HG02852 (cell line): ENCODE measurements around the gene KRT84.
A peak's percentile ranks its signal among the peaks of the same experiment; 100 is the strongest.

Experiments
- ATAC-seq: cut with Tn5 transposase; IDR thresholded peaks from one replicate; pipeline ENCODE4 v1.9.1; 2021; ENCODE audit warnings: mild to moderate bottlenecking, moderate library complexity; ENCODE audit not compliant: unreplicated experiment

KRT84 gene

GRCh38 chr12:52362118-52362726 lies 23.2 kb downstream of the KRT84 start:
- ATAC-seq, result no peak

DNA sequence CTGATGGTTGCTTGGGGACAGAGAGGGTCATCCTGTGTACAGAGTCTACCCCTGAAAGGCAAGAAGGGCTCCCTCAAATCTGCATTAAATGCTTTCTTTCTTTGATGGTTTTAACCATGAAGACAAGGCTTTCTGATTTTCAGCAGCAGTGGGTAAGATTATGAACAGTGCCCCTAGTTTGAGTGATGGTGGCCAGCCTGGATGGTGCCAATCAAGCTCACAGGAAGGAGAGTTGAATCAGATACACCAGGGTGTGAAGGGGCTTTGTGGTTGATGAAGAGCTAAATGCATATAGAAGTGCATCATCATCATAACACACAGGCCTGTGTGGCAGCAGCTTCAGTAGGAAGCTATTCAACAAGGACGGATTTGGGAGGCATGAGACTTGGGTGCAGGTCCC lies 23.9 kb downstream of the KRT84 start:
- no peak for ATAC-seq

DNA sequence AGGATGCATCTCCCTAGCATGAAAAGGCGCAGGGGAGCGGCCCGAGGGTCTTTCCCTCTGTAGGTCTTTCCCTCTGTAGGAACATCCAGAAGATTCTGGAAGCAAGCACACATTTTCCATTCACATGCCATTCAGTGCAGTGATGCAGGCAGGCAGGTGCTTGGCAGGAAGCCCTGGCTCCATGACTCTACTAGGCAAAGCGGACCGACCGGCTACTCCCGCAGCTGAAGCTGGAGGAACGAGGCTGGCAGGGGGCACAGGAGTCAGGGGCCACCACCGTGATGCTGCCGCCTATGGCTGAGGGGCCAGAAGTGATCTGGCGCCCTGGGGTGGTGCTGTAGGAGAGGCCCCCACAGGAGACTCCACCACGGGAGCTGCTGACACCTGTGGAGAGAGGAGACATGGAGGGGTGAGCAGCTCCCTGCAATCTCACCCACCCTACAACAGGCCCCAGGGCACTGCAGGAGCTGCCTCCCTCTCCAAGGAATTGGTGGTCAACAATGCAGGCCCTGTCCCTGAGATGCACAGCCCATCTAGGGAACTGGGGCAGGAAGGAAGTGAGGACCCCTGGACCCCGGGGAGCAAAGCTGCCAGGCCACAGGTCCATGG lies 24.7 kb downstream of the KRT84 start:
- ATAC-seq, result no peak

DNA sequence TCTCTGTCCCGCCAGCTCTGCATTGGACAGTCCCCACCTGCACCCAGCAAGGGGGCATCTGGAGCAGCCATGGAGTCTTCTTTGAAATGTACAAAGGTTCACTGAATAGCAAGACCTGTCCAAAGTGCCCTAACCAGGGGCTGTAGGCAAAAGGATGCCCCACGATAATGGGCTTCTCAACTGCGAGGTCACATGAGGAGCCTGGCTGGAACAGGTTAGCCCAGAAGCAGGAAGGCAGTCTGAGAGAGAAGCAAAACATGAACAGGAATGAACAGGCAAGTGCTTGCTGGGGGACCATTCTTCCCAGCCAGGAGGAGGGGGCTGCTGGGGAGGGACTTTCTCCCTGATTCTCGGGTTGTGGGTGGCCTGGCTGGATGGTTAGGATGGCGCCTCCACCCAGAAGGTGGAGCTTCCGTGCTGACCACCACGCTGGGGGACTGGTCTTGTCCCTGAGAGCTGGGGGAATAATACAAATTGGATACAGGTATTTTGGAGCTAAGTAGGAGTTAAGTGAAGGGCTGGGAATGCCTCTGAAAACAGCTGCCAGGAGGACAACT lies 25.3 kb downstream of the KRT84 start:
- no peak for ATAC-seq

- no peak for ATAC-seq
These were observed 25.8 kb downstream of the KRT84 start for GRCh38 chr12:52359621-52360061.

GRCh38 chr12:52358575-52359350 lies 26.7 kb downstream of the KRT84 start:
- peak; percentile 96 for ATAC-seq

- ATAC-seq, result no peak
These were observed 28.5 kb downstream of the KRT84 start for GRCh38 chr12:52356762-52357580.

GRCh38 chr12:52356031-52356761 lies 29.3 kb downstream of the KRT84 start:
- no peak for ATAC-seq

- no peak for ATAC-seq
These were observed 30.3 kb downstream of the KRT84 start for GRCh38 chr12:52355176-52355575.

- ATAC-seq, result no peak
These were observed 31.3 kb downstream of the KRT84 start for GRCh38 chr12:52354200-52354599.

GRCh38 chr12:52353766-52354165 lies 31.7 kb downstream of the KRT84 start:
- no peak for ATAC-seq

DNA sequence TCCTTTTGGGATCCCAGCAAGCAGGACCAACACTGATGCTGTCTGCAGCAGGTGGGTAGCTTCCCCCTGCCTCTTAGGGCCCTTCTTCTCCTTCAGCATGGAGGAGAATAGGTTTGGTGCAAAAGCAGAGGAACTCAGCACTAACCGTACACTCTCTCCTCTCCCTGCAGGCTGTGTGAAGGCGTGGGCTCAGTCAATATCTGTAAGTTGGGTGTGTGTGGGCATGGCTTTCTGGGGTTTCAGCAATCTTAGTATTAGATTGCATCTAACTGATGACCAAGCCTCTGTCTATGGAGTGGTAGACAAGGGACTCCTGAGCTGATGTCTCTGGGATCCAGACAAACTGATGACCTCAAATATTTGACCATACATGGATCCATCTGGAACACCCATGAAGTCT lies 32.5 kb downstream of the KRT84 start:
- no peak for ATAC-seq

GRCh38 chr12:52351196-52352059 lies 34.0 kb downstream of the KRT84 start:
- no peak for ATAC-seq

- ATAC-seq, result no peak
These were observed 34.7 kb downstream of the KRT84 start for GRCh38 chr12:52350786-52351185.

DNA sequence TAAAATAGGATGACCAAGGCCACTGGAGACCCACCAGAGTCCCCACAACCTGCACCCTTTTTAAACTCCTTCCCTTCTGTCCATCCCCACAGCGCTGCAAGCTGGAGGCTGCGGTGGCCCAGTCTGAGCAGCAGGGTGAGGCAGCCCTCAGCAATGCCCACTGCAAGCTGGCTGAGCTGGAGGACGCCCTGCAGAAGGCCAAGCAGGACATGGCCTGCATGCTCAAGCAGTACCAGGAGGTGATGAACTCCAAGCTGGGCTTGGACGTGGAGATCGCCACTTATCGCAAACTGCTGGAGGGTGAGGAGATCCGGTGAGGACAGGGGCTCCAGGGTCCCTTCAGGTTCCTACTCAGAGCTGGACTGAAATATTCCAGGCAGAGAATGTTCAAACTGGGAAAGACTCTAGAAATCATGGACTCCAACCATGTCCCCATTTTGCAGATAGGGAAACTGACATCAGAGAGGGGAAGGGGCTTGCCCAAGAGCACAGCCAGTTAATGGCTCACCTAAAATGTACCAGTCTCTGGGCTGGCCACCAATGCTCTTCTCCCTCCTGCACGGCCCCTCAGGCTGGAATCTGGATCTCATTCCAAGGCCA lies 35.3 kb downstream of the KRT84 start:
- ATAC-seq, result no peak

DNA sequence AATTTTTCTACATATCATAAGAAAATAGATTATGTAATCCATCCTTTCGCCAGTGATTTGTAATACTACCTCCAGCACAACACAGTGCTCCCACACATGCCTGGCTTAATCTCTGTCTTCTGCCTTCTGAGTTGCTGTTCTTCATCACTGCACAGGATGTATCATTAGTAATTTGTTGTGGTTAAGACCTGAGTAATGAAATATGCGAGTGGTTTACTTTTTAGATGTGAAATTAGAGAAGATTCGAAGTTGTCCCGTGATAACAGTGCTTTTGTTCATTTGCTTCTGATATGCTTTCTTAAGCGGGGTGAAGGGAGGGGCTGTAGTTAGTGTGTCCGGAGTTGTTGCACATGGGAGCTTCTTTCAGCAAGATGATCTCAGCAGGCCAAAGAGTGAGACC lies 36.3 kb downstream of the KRT84 start:
- no peak for ATAC-seq

DNA sequence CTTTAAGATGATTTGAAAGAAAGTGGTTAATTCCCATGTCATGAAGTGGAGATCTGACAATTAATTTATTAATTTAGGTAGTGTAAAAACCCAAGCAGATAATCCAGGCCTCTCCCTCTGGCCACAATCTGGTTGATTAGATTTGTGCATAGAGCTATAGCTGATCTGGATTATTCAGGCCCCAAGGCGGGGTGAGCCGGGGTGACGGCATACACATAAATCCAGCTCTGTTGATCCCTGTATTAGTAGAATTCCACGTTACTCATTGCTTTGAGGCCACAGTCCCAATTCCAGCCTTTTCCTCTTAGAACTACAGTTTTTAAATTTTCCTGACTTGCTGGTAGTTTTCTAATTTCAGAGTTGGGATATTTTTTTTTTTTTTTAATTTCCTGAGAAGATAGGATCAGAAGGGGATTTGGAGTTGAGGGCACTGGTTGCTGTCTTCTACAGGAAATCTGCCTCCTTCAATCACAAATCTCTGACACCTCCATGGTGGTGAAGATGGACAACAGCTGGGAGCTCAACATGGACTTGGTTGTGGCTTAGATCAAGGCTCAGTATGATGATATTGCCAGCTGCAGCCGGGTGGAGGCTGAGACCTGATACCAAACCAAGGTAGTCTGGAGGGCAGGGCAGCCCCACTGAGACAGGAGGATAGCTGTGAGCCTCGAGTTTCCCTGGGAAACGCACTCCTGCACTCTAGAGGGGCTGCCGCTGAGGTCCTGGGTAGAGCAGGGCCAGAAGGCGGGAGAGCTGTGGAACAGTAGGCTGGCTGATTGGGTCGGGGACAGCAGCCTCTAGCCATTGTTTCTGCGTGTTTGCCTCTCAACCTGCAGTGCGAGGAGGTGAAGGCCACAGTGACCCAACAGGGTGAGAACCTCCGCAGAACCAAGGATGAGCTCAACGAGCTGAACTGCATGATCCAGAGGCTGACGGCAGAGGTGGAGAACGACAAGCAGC lies 37.6 kb downstream of the KRT84 start:
- ATAC-seq, result no peak

- ATAC-seq, result no peak
These were observed 38.4 kb downstream of the KRT84 start for GRCh38 chr12:52347016-52347415.
